GM21423 (cell line): ENCODE data around the gene ANKRD23.
"Not testable (repeated sequence)": the region's sequence is repeated elsewhere in the genome, so short reads cannot be mapped to it uniquely, and the experiment has no call there.

ENCODE experiments used
- ATAC-seq: cut with Tn5 transposase; IDR thresholded peaks from one replicate; pipeline ENCODE4 v1.9.1; 2021; ENCODE audit warnings: mild to moderate bottlenecking, moderate library complexity; ENCODE audit not compliant: unreplicated experiment

The ANKRD23 gene

GRCh38 chr2:96801005-96801785 is 42.6 kb downstream of the ANKRD23 start:
- peak; percentile 80 for ATAC-seq

- ATAC-seq = no peak
These were observed 43.5 kb downstream of the ANKRD23 start for GRCh38 chr2:96800061-96801004.

DNA sequence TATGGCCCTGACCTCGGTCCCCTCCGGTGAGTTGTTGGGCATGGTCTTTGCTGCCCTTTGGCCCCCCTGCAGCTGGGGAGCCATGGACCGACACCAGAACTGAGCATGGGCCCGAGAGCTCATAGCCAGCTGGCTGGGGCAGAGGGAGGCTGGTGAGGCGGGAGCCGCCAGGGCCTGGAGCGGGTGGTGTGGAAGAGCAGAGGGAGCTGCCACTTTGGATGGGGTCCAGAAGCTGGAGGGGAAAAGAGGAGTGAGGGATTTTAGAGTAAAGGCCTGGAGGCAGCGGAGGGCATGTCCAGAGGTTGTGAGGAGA is 44.2 kb downstream of the ANKRD23 start:
- no peak for ATAC-seq

DNA sequence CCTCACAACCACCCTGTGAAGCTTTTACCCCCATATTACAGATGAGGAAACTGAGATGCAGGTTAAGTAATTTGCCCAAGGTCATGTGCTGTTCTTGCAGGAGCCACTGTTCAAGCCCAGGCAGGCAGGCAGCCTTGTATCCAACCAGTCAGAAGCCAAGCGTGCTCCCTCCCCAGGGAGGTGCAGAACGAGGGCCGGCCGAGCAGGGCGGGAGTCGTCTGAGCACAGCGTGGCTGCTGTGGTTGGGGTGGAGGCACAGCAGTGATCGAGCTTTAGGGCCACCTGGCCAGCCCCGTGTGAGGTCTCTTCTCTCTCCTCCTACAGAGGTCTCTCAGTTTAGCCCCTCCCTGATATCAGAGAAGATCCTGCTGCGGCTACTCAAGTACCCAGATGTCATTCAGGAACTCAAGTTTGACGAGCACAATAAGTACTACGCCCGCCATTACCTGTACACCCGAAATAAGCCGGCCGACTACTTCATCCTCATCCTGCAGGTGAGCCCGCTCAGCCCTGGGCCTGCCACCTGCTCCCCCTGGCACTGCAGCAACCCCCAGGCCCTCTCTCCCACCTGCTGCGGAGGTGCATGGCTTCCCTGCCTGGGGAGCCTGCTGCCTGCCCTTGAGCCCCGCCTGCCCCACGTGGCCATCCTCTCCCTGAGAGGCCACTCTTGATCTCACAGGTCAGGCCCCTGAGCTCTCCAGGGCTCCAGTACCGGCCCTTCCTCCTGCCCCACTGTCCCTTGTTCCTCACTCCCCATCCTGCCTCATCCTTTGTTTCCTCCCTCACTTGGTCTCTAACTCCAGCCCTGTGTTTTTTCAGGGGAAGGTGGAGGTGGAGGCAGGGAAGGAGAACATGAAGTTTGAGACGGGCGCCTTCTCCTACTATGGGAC is 44.8 kb downstream of the ANKRD23 start:
- ATAC-seq = no peak

- no peak for ATAC-seq
These were observed 46.7 kb downstream of the ANKRD23 start for GRCh38 chr2:96797066-96797625.

GRCh38 chr2:96796497-96796896 is 47.3 kb downstream of the ANKRD23 start:
- not testable (repeated sequence) for ATAC-seq

- no peak for ATAC-seq
These were observed 48.7 kb downstream of the ANKRD23 start for GRCh38 chr2:96795076-96795475.

DNA sequence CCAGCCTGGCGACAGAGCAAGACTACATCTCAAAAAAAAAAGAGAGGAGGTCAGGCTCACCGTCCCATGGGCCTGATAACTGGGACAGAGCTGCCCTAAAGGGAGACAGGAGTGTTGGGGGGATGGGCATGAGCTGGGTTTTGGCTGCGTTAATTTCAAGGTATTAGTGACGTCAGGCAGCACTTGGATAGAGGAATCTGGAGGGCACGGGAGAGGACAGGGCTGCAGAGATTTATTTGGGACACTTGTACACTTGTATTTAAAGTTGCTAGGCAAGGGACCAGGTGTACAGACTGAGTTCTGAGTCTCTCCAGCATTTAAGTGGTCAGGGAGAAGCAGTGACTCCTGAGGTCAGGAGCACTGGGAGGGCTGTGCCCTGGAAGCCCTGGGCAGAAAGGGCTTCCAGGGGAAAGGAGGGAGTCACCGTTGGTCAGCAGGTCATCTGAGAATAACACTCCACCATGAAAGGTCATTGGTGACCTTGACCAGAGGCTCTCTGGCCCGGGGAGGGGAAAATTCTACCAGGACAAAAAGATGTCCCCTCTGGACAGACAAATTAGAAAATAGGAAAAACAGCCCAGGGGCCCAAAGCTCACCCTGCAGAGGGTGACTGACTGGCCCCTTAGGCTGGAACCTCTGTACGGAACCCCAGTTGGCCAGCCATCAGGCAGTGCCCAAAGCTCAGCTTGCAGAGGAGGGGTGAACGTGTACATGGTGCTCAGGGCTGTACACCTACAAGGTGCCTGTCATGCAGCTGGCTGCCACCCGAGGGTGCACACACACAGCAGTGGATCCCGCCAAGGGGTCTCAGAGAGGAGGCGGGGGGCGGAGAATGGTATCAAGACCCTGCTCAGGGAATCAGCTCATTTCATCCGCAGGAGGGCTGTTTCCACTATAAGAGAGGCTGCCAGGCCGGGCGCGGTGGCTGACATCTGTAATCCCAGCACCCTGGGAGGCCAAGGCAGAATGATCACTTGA is 50.8 kb downstream of the ANKRD23 start:
- no peak for ATAC-seq

DNA sequence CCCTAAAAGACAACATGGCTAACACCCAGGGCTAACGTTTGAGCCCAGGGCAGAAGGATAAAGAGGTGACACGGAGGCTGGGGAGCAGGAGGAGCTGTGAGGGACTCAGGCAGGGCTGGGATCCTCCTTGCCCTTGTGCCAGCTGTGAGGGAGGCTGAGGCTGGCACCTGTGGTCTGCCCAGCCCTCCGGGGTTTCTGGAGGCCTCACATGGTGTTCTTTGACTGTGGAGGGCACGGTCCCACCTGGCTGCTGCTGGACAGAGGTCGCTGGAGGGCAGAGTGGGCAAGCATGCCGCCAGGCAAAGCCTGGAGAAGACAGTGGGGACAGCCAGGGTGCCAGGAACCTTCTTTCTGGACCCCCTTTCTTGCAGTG is 54.6 kb downstream of the ANKRD23 start:
- ATAC-seq = no peak

GRCh38 chr2:96788442-96789244 is 55.2 kb downstream of the ANKRD23 start:
- ATAC-seq = no peak
